Upper lobe of left lung (tissue), 4 donors: Measurements from ENCODE around the gene PRM3.

ENCODE experiments used
- CTCF ChIP-seq, 6 experiments: fragments of 450-650 bp in 4 of 6; fragments of 200-600 bp in 2 of 6; sonication (generic) in 2 of 6; IDR thresholded peaks; one replicate each; pipeline ENCODE4 v1.5.1; 2016 to 2019; ENCODE audit warnings: antibody characterized with exemption in 6 of 6
- POLR2A ChIP-seq, 4 donors: fragments of 450-650 bp; IDR thresholded peaks; one replicate each; pipeline ENCODE4 v1.5.1; 2016 to 2017; ENCODE audit warnings: antibody characterized with exemption in 4 of 4, mild to moderate bottlenecking in 2 of 4

- TF ChIP-seq POLR2A (IDR thresholded peaks at IDR 0.05), result no peak
- TF ChIP-seq CTCF (IDR thresholded peaks at IDR 0.05), result no peak
These were observed 34.9 kb downstream of the PRM3 start for GRCh38 chr16:11238272-11239202.
